HepG2 (cell line): ENCODE results near the gene ANKS1A. TPM values are rescaled to one million over a fixed set of nuclear protein-coding genes. Genes with fewer than 3 reads are reported as not detected.
"Not testable (repeated sequence)": the region's sequence is repeated elsewhere in the genome, so short reads cannot be mapped to it uniquely, and the experiment has no call there.

ENCODE experiments used
- ATAC-seq: fragments of 200-7000 bp; cut with Tn5 transposase; 3 replicates; pipeline ENCODE4 v1.9.1; 2020; ENCODE audit warnings: mild to moderate bottlenecking, moderate library complexity
- BruUV-seq: library from RNA; stranded (reverse); fragments of 400-500 nt; replicated peaks from 2 replicates; lab custom pipeline; 2021; lab: Mats Ljungman, UMichigan
- CTCF ChIA-PET: fragments of 300-600 bp; formaldehyde crosslinking; extraction: SDS; loops from one replicate; lab custom pipeline; 2021; ENCODE audit warnings: low total read pairs, inconsistent platforms, low intra/inter-chr PET ratio; lab: Yijun Ruan, JAX
- POLR2A ChIA-PET: fragments of 350-600 bp; sonication (Branson Sonifier 250); formaldehyde crosslinking; loops from one replicate; lab custom pipeline; 2020; ENCODE audit warnings: antibody characterized with exemption, inconsistent platforms; lab: Yijun Ruan, JAX
- DNase-seq: peaks from one replicate; pipeline ENCODE4 v3.0.0-alpha.2; 2015; ENCODE audit warnings: low spot score
- FAIRE-seq: peaks from 3 replicates; lab custom pipeline; 2011; peaks lifted over from hg19 to GRCh38; lab: Jason Lieb, UNC
- H2AFZ ChIP-seq: one replicate; pipeline ENCODE4 v1.6.1; 2011; ENCODE audit warnings: low read length, inconsistent platforms
- H3K27ac ChIP-seq: fragments of 300-600 bp; 3 replicates; pipeline ENCODE4 v1.8.0; 2011; ENCODE audit warnings: mixed run types, mild to moderate bottlenecking, mixed read lengths, low read length, inconsistent platforms; ENCODE audit not compliant: insufficient read depth; ENCODE audit errors: extremely low read length
- H3K27me3 ChIP-seq, 2 experiments: fragments of 200-600 bp in 1 of 2; 2 replicates in 1 of 2; 3 replicates in 1 of 2; pipeline versions ENCODE4 v1.6.0 to v1.8.0; 2011; ENCODE audit warnings: low read length in 2 of 2, mild to moderate bottlenecking in 2 of 2, moderate library complexity in 2 of 2, inconsistent platforms in 1 of 2; ENCODE audit not compliant: insufficient read depth in 2 of 2, control insufficient read depth in 1 of 2
- H3K36me3 ChIP-seq, 2 experiments: fragments of 200-600 bp in 1 of 2; replicated peaks in 1 of 2; 2 replicates in 1 of 2; 3 replicates in 1 of 2; pipeline versions ENCODE4 v1.5.1 to v1.8.0; 2011; ENCODE audit warnings: low read length in 2 of 2, inconsistent platforms in 1 of 2; ENCODE audit not compliant: insufficient read depth in 2 of 2, control insufficient read depth in 1 of 2
- H3K4me1 ChIP-seq: 2 replicates; pipeline ENCODE4 v1.5.1; 2012; ENCODE audit warnings: low read length, inconsistent platforms; ENCODE audit not compliant: insufficient read depth
- H3K4me2 ChIP-seq: 2 replicates; pipeline ENCODE4 v1.6.0; 2011; ENCODE audit warnings: low read depth, low read length, inconsistent platforms
- H3K4me3 ChIP-seq, 3 experiments: fragments of 200-600 bp in 1 of 3; sonication (generic), shearing (Covaris generic) in 1 of 3; replicated peaks in 1 of 3; 2 replicates each; pipeline ENCODE4 v1.5.1; 2011 to 2016; ENCODE audit warnings: low read length in 3 of 3, inconsistent platforms in 2 of 3, low read depth in 2 of 3, mild to moderate bottlenecking in 2 of 3, control low read depth in 1 of 3, mixed read lengths in 1 of 3; ENCODE audit not compliant: insufficient read depth in 1 of 3
- H3K79me2 ChIP-seq: one replicate; pipeline ENCODE4 v1.6.1; 2011; ENCODE audit warnings: low read length, inconsistent platforms; ENCODE audit not compliant: insufficient read depth
- H3K9ac ChIP-seq: 2 replicates; pipeline ENCODE4 v1.6.0; 2011; ENCODE audit warnings: mild to moderate bottlenecking, low read depth, low read length, inconsistent platforms; ENCODE audit not compliant: insufficient read depth
- H3K9me3 ChIP-seq: 2 replicates; pipeline ENCODE4 v1.5.1; 2012; ENCODE audit warnings: mild to moderate bottlenecking, low read length
- H4K20me1 ChIP-seq: 2 replicates; pipeline ENCODE4 v1.6.0; 2011; ENCODE audit warnings: inconsistent platforms, mild to moderate bottlenecking, low read length, moderate library complexity; ENCODE audit not compliant: insufficient read depth
- CERS6 ChIP-seq: sonication (generic); formaldehyde crosslinking; IDR thresholded peaks from 2 replicates; pipeline ENCODE4 v1.5.0; 2020; ENCODE audit warnings: missing genetic modification reagents
- IRF1 ChIP-seq: sonication (generic); formaldehyde crosslinking; IDR thresholded peaks from 2 replicates; pipeline ENCODE4 v1.4.0; 2020; ENCODE audit warnings: low read depth, mild to moderate bottlenecking, missing genetic modification reagents
- NKX3-1 ChIP-seq: sonication (generic); formaldehyde crosslinking; IDR thresholded peaks from 2 replicates; pipeline ENCODE4 v1.5.0; 2020; ENCODE audit warnings: missing genetic modification reagents
- RORA ChIP-seq: sonication (generic); formaldehyde crosslinking; IDR thresholded peaks from 2 replicates; pipeline ENCODE4 v1.5.0; 2020; ENCODE audit warnings: mild to moderate bottlenecking, missing genetic modification reagents, moderate library complexity
- SMC3 ChIP-seq: IDR thresholded peaks from 2 replicates; pipeline ENCODE4 v1.6.1; 2011; ENCODE audit warnings: low read length, improper control_type of control experiment
- SOX13 ChIP-seq, 3 experiments: fragments of 450-650 bp in 1 of 3; sonication (generic) in 1 of 3; formaldehyde crosslinking in 1 of 3; IDR thresholded peaks in 2 of 3; conservative IDR thresholded peaks in 1 of 3; 2 replicates each; pipeline versions ENCODE4 v1.5.0 to v1.6.1; 2016 to 2020; ENCODE audit warnings: antibody characterized with exemption in 1 of 3, mild to moderate bottlenecking in 1 of 3, missing compliant biosample characterization in 1 of 3, missing genetic modification reagents in 1 of 3, moderate library complexity in 1 of 3
- ZNF562 ChIP-seq: sonication (generic); formaldehyde crosslinking; IDR thresholded peaks from 2 replicates; pipeline ENCODE4 v1.8.0; 2022; ENCODE audit warnings: missing genetic modification reagents, borderline replicate concordance
- WGBS: methylation state at CpG from one replicate; pipeline ENCODE4 v1.1.6; 2017; ENCODE audit warnings: low lambda C conversion rate; 5-methylcytosine and 5-hydroxymethylcytosine counted together
- in situ Hi-C: cut with HindIII; loops from 2 replicates; pipeline ENCODE4 v1.10.0; 2017; ENCODE audit warnings: low pct_unique_long_range_greater_than_20kb; ENCODE audit not compliant: extremely low pct_ligation_motif_present
- intact Hi-C: fragments of 100-400 bp; cut with micrococcal nuclease; formaldehyde crosslinking; loops from one replicate; pipeline ENCODE4 v1.10.0; 2022; ENCODE audit not compliant: unreplicated experiment
- polyA plus RNA-seq, 8 experiments: library from polyadenylated mRNA; depleted of rRNA in 3 of 8; stranded (reverse) in 7 of 8; unstranded in 1 of 8; fragments of >200 nt; fragmentation: Illumina TruSeq in 4 of 8; extraction: Trizol in 4 of 8; gene quantifications; 2 replicates each; pipeline versions ENCODE4 v1.2.1 to v1.2.3, GENCODE V29; 2011 to 2016; ENCODE audit warnings: low read depth in 4 of 8, missing spikeins in 1 of 8, mixed read lengths in 1 of 8; ENCODE audit not compliant: insufficient read depth in 1 of 8
- total RNA-seq, 5 experiments: library from RNA; depleted of rRNA; stranded (reverse); fragments of >200 nt; fragmentation: Illumina TruSeq; extraction: Trizol; gene quantifications; 2 replicates each; pipeline ENCODE4 v1.2.3, GENCODE V29; 2016; ENCODE audit warnings: low read depth in 1 of 5
- TF ChIP-seq, protein P1 (sequence below): sonication (generic); formaldehyde crosslinking; IDR thresholded peaks from 2 replicates; pipeline ENCODE4 v1.4.0; 2020; ENCODE audit warnings: mild to moderate bottlenecking, missing genetic modification reagents, borderline replicate concordance

The ANKS1A gene
- total and polyA plus RNA-seq, 2 of the 13 experiments (the other 11 are each of a cell fraction or from before 2014, with no cell fraction given): 7.2 to 15.1 TPM

GRCh38 chr6:35136185-35136584 lies 247.1 kb downstream of the ANKS1A start (continued):
- TF ChIP-seq RORA (CRISPR knock-in tag) (no peak), CERS6 (CRISPR knock-in tag) (no peak), ZNF562 (no peak), SMC3 (no peak), SOX13 (IDR thresholded peaks at IDR 0.05) (no peak), SOX13 (CRISPR knock-in tag; conservative IDR thresholded peaks at IDR 0.05 in 1 of 2, IDR thresholded peaks at IDR 0.05 in 1 of 2) (no peak), NKX3-1 (CRISPR knock-in tag) (no peak), IRF1 (no peak)
- TF ChIP-seq, protein P1, sequence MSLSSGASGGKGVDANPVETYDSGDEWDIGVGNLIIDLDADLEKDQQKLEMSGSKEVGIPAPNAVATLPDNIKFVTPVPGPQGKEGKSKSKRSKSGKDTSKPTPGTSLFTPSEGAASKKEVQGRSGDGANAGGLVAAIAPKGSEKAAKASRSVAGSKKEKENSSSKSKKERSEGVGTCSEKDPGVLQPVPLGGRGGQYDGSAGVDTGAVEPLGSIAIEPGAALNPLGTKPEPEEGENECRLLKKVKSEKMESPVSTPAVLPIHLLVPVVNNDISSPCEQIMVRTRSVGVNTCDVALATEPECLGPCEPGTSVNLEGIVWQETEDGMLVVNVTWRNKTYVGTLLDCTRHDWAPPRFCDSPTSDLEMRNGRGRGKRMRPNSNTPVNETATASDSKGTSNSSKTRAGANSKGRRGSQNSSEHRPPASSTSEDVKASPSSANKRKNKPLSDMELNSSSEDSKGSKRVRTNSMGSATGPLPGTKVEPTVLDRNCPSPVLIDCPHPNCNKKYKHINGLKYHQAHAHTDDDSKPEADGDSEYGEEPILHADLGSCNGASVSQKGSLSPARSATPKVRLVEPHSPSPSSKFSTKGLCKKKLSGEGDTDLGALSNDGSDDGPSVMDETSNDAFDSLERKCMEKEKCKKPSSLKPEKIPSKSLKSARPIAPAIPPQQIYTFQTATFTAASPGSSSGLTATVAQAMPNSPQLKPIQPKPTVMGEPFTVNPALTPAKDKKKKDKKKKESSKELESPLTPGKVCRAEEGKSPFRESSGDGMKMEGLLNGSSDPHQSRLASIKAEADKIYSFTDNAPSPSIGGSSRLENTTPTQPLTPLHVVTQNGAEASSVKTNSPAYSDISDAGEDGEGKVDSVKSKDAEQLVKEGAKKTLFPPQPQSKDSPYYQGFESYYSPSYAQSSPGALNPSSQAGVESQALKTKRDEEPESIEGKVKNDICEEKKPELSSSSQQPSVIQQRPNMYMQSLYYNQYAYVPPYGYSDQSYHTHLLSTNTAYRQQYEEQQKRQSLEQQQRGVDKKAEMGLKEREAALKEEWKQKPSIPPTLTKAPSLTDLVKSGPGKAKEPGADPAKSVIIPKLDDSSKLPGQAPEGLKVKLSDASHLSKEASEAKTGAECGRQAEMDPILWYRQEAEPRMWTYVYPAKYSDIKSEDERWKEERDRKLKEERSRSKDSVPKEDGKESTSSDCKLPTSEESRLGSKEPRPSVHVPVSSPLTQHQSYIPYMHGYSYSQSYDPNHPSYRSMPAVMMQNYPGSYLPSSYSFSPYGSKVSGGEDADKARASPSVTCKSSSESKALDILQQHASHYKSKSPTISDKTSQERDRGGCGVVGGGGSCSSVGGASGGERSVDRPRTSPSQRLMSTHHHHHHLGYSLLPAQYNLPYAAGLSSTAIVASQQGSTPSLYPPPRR (CRISPR knock-in tag): no peak

DNA sequence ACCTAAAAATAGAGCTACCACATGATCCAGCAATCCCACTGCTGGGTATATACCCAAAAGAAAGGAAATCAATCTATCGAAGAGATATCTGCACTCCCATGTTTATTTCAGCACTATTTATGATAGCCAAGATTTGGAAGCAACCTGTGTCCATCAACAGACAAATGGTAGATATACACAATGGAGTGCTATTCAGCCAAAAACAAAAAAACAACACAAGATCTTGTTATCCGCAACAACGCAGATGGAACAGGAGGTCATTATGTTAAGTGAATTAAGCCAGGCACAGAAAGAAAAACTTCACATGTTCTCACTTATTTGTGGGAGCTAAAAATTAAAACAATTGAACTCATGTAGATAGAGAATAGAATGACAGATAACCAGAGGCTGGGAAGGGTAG lies 249.1 kb downstream of the ANKS1A start:
- H3K9ac ChIP-seq, BruUV-seq, H3K9me3 ChIP-seq, FAIRE-seq, H3K27ac ChIP-seq, H3K36me3 ChIP-seq, H3K79me2 ChIP-seq, H3K4me2 ChIP-seq, ATAC-seq, intact Hi-C loops, H3K4me3 ChIP-seq, POLR2A ChIA-PET, H4K20me1 ChIP-seq, H2AFZ ChIP-seq, H3K27me3 ChIP-seq, DNase-seq: not testable (repeated sequence)
- 77% methylated on average over 3 of the region's 3 CpGs for WGBS
- in situ Hi-C loops: loop anchor here (5.0 kb wide), 1 partner anchor 151 kb away; no protein-coding TSS in a partner anchor
- peaks cover 31% of the 10 kb centered on the region for H3K4me1 ChIP-seq
- CTCF ChIA-PET: interaction anchor here (4.2 kb wide), 1 partner anchor 152 kb away, joined by 44 read pairs; no protein-coding TSS in a partner anchor
